Measurements from ENCODE around the gene SLC9A9. TPM values are rescaled to one million over a fixed set of nuclear protein-coding genes. Genes with fewer than 3 reads are reported as not detected.

The SLC9A9 gene
- total and polyA plus RNA-seq, 10 of the 15 experiments (the other 5 are each of a cell fraction or from before 2014, with no cell fraction given): 3.5 to 14.2 (median 9.3) TPM

- no peak for TF ChIP-seq ZBTB11 (CRISPR knock-in tag; IDR thresholded peaks at IDR 0.05)
- TF ChIP-seq ELK1 (IDR thresholded peaks at IDR 0.05; ENCODE audit: low read depth, low read length): no peak
- no peak for TF ChIP-seq HDGF (IDR thresholded peaks at IDR 0.05)
- no peak for TF ChIP-seq ZBTB40 (IDR thresholded peaks at IDR 0.05; ENCODE audit: borderline replicate concordance)
These were observed 423.4 kb downstream of the SLC9A9 start (continued) for GRCh38 chr3:143424874-143425273.
